GM21723 (cell line): ENCODE data around the gene KRT7.
"Not testable (repeated sequence)": the region's sequence is repeated elsewhere in the genome, so short reads cannot be mapped to it uniquely, and the experiment has no call there.

Experiments used
- ATAC-seq: cut with Tn5 transposase; IDR thresholded peaks from one replicate; pipeline ENCODE4 v1.9.1; 2021; ENCODE audit warnings: mild to moderate bottlenecking, moderate library complexity; ENCODE audit not compliant: unreplicated experiment

KRT7 gene

DNA sequence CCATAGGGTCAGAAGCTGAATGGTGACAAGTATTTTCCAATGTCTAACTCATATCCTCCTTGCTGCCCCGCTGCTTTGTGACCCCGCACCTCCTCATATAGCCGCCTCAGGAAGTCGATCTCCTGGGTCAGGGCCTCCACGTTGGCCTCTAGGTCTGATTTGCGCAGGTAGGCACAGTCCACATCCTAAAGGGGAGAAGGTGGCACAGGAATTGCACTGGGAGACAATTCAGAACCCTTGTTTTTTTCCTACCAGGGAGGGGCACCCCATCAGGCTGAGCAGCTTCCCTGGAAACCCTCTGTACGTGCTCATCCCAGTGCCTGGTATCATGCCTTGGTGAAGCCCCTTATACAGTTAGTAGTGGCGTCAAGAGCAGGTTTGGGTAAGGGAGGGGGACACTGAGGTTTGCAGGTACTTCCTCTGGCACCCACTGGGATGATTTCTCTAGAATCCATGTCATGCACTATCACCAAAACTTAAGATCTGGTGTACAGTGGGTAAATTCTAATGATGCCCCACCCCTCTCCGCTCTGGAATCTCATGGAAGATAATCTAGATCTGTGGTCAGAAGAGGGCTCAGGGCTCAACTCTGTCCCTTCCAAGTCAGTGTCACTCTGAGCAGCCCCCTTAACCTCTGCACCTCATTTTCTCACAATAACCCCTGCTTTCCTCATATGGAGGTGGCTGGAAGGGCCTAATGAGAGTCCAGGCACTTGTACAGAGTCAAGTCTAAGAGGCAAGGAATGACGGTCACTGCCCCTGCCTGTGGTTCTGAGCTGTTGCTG lies 21.3 kb downstream of the KRT7 start:
- no peak for ATAC-seq

- no peak for ATAC-seq
Observed at GRCh38 chr12:52254965-52255751, 22.1 kb downstream of the KRT7 start.

- no peak for ATAC-seq
Observed at GRCh38 chr12:52255926-52256583, 23.0 kb downstream of the KRT7 start.

DNA sequence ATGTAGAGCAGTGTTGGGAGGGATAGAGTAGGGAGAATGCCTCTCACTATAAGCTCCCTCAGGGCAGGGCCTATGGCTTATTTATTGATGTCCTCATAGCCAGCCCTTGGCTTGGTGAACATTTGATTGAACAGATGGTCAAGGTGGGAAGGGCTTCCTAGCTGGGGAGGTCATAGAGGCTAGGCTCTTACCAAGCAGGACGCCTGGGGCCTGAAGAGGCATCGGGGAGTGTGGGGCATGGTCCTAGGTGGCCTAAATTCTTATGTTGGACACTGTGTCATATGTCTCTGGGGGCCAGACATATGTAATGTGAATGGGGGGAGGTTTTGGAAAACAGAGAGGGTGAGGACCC lies 23.5 kb downstream of the KRT7 start:
- no peak for ATAC-seq

DNA sequence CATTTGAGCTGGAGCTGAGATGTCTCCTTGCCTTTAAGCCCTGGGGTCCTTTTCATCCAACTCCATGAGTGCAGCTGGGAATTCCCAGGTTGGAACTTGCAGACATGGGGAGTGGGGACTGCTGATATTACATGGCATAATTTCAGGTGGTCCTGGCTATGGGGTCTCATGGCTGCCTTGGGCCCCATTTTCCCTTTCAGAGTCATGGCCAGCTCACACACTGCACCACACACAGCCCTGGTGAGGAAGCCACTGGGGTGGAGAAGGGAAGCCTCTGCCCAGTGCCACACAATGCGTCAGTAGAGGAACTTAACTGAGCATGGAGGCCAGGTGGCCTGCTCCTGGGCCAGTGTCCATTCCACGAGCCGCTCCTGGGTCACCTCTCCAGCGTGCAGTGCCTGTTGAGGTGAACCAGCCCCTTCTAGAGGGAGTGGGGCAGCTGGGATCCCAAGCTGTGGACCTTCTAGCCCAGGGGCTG lies 24.1 kb downstream of the KRT7 start:
- ATAC-seq, result no peak

GRCh38 chr12:52257922-52258321 lies 24.9 kb downstream of the KRT7 start:
- not testable (repeated sequence) for ATAC-seq

GRCh38 chr12:52258335-52258901 lies 25.4 kb downstream of the KRT7 start:
- no peak for ATAC-seq

GRCh38 chr12:52259657-52260243 lies 26.7 kb downstream of the KRT7 start:
- ATAC-seq, result no peak

DNA sequence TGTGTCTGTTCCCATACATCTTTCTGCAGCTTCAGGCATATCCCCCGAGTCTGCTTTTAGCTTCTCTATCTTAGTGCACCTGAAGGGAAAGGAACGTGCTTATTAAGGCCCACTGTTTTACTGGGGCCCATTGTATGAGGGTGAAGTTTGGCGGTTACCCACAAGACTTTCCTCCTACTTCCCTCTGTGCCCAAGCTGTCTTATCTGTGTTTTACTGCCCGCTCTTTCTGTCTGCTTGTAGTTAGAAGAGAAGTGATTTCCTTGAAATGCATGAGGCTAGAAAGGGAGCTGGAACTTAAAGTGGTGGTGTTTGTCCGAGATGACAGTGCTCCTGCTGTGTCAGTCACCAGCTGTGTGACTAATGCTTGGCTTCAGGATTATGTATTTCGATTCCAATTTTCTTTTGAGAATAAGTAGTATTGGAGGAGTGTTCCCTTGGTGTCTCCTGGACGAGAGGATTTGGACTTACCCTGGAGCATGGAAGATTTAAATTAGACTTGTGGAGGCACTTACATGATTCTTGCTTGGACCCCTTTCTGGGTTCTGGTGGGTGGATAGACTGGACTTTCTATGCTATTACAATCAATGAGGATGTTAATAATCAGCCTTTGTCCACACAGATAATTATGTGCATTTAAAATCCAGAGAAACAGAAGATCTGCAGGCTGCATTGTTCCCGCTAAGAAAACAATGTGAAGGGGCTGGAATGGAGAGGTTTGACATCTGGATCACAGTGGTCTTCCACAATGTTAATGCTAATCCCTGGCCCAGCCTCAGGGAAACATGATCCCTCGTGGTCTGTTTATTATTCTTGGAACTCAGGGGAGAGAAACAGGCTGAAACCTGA lies 27.5 kb downstream of the KRT7 start:
- ATAC-seq, result no peak

DNA sequence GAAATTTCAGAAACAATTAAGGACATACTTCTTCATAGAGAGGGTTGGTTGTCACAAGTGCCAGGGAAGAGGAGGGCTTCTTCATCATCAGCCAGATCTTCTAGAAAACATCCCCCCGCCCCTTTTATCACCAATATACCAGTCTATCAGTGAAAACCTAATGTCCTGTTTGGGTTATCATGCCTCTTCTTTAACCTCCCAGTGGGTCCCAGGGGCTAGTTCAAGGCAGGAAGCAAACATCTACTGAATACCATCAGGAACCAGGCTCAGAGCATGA lies 28.1 kb downstream of the KRT7 start:
- ATAC-seq, result no peak

DNA sequence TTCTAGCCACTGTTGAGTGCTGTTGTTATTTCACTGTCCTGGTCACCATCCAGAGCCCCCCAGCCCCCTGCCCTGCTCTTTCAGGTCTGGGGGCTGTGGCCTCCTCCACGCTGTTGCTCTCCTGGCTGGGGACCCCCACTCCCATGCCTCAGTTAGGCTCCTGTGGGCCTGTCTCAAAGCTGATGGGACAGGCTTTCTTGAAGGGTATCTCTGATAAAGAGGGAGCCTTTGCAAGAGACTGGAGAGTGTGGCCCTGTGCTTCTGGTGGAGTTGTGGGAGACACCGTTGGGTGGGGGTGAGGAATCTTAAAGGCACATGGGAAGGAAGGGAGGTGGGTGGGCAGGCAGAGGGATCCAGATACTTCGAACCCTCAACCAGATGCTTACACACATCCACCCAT lies 29.2 kb downstream of the KRT7 start:
- ATAC-seq, result no peak

DNA sequence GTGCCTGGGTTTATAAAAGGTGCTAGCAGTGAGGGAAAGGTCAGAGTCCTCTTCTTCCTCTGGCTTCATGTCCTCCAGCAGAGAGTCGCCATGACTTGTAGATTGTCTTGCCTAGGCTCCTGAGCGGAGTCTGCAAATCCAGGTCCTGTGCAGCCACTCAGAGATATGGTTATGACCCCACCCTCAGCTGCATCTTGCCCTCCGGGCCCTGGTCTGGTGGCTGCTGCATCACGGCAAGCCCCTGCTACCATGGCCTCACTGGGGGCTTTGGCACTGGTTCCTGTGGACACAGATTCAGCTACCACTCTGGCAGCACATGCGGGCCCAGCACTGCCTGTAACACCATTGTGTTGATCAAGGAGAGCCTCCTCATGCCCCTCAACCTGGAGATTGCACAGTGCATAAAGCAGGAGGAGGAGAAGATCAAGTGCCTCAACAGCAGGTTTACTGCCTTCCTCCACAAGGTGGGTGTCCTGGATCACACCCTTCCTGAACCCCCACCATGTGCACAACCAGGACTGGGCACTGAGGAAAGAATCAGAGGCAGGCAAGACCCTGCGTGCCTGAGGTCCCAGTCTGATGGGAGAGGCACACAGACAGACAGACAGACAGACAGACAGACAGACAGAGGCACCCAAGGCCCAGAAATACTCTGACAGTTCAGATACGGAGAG lies 30.9 kb downstream of the KRT7 start:
- no peak for ATAC-seq

DNA sequence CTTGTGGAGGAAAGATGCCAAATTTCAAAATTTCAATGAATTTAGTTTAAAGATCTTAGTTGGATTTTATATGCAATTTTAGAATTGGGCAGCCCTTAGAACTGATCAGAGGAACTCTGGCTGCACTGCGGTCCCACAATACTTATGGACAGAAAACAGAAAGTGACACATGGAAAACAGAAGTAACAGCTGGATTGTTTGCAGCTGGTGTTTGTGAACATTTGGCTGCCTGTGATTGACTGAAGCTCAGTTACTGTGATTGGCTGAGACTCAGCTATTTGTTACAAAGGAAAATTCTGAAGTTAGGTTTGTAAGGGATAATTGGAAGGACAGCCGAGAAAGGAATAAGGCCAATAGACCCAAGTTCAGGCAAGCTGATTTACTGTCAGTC lies 31.4 kb downstream of the KRT7 start:
- no peak for ATAC-seq

DNA sequence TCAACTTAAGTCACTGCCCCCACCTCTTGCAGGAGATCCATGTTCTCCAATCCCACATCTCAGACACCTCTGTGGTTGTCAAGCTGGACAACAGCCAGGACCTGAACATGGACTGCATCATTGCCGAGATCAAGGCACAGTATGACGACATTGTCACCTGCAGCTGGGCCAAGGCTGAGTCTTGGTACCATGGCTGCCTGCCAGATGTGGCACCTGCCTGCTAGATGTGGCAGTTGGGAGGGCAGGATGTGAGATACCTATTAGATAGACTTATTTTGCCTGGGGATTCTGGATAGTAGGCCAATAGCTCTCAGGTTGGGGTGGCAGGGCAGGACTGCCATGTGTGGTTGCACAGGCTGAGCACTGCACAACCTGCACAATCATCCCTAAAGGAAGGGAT lies 33.5 kb downstream of the KRT7 start:
- ATAC-seq, result no peak

GRCh38 chr12:52267266-52267665 lies 34.2 kb downstream of the KRT7 start:
- ATAC-seq, result no peak

GRCh38 chr12:52267699-52268098 lies 34.7 kb downstream of the KRT7 start:
- no peak for ATAC-seq

DNA sequence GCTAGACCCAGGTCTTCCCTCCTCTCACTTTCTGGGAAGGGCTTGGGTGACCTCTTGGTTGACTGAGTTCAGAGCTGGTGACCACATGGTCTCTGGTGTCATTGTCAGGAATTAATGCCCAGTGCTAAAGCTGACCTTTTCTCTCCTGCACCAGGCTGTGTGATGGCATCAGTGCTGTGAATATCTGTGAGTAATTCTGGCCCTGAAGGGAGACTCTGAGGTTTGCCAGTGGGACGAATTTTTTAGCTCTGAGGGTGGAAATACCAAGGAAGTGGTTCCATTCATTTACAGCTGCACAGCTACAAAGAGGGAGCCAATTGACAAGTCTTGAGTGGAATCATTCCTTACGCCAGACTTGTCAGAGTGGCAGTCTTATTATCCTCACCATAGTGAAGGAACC lies 35.2 kb downstream of the KRT7 start:
- ATAC-seq, result no peak

DNA sequence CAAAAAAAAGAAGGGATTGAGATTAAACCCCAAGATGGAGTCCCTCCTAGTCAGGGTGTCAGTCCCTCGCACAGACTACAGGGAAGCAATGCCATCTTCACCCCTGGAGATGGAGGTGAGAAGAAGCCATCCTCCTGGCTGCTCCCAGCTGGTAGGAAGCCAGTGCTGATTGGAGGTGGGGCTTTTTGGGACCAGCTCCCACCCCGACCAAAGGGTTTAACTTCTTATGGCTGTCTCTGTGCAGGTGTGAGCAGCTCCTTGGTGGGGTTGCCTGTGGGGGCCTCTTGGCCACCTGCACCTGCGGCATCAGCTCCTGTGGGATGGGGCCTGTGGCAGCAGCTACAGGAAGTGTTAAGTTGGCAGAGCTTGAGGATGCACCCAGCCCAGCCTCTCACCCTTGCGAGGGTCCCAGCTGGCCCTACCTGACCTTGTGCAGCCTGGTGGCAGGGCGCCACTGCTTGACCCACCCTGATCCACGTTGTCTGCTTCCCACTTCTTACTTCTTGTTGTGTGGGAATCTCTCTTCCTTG lies 37.6 kb downstream of the KRT7 start:
- ATAC-seq, result no peak

DNA sequence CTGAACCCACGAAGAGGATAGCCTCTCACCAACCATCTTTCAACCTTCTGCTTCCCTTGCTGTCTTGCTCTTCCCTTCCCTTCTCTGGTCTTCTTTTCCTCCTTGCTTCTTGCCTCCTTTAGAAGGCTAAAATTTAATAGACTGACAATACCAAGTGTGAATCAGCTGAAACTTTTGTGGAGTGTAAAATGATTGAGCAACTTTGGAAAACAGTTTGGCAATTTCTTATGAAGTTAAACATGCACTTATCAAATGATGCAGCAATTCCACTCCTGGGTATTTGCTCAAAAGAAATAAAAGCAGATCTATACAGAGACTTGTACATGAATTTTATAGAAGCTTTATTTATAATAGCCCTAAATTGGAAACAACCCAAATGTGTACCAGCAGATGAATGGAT lies 38.1 kb downstream of the KRT7 start:
- no peak for ATAC-seq
